Caco-2 (cell line): ENCODE data around the gene AHCYL2. TPM values are rescaled to one million over a fixed set of nuclear protein-coding genes. Genes with fewer than 3 reads are reported as not detected.

ENCODE experiments used
- BruUV-seq: library from RNA; stranded (reverse); fragments of 400-500 nt; replicated peaks from 2 replicates; lab custom pipeline; 2021; lab: Mats Ljungman, UMichigan
- CTCF ChIA-PET: fragments of 300-600 bp; sonication (Branson Sonifier 250); formaldehyde crosslinking; loops from one replicate; lab custom pipeline; 2022; ENCODE audit warnings: antibody characterized with exemption; lab: Charles Lee
- POLR2A ChIA-PET: fragments of 300-600 bp; sonication (Branson Sonifier 250); formaldehyde crosslinking; loops from one replicate; lab custom pipeline; 2022; ENCODE audit warnings: antibody characterized with exemption; lab: Charles Lee
- DNase-seq, 2 experiments: peaks; one replicate each; pipeline versions ENCODE4 v3.0.0 to v3.0.0-alpha.2; 2020 to 2022
- H3K27me3 ChIP-seq: replicated peaks from 2 replicates; pipeline ENCODE4 v1.6.0; 2011; ENCODE audit warnings: low read length; ENCODE audit not compliant: control insufficient read depth, insufficient read depth
- H3K36me3 ChIP-seq: 2 replicates; pipeline ENCODE4 v1.5.1; 2011; ENCODE audit warnings: low read length; ENCODE audit not compliant: control insufficient read depth, insufficient read depth
- H3K4me1 ChIP-seq: fragments of 250-450 bp; sonication (Bioruptor Pico); 2 replicates; pipeline ENCODE4 v1.5.1; 2020; ENCODE audit warnings: mild to moderate bottlenecking
- H3K4me3 ChIP-seq: 2 replicates; pipeline ENCODE4 v1.5.1; 2011; ENCODE audit warnings: low read depth, mild to moderate bottlenecking, control low read depth, low read length
- H3K9me3 ChIP-seq: fragments of 250-450 bp; sonication (Bioruptor Pico); 2 replicates; pipeline ENCODE4 v1.5.1; 2020; ENCODE audit warnings: mild to moderate bottlenecking, moderate library complexity
- H3K27ac Mint-ChIP-seq: one replicate; pipeline ENCODE4 v1.8.0; 2022; ENCODE audit warnings: mixed read lengths; ENCODE audit not compliant: unreplicated experiment
- H3K27me3 Mint-ChIP-seq: one replicate; pipeline ENCODE4 v1.8.0; 2022; ENCODE audit warnings: mixed read lengths; ENCODE audit not compliant: insufficient read depth, unreplicated experiment
- H3K36me3 Mint-ChIP-seq: one replicate; pipeline ENCODE4 v1.8.0; 2022; ENCODE audit warnings: mild to moderate bottlenecking, mixed read lengths; ENCODE audit not compliant: insufficient read depth, unreplicated experiment
- H3K4me1 Mint-ChIP-seq: one replicate; pipeline ENCODE4 v1.8.0; 2022; ENCODE audit warnings: low read depth, mixed read lengths; ENCODE audit not compliant: unreplicated experiment
- H3K4me3 Mint-ChIP-seq: one replicate; pipeline ENCODE4 v1.8.0; 2022; ENCODE audit warnings: mild to moderate bottlenecking, moderate library complexity, mixed read lengths; ENCODE audit not compliant: unreplicated experiment
- H3K9me3 Mint-ChIP-seq: one replicate; pipeline ENCODE4 v1.8.0; 2022; ENCODE audit warnings: mixed read lengths; ENCODE audit not compliant: unreplicated experiment
- intact Hi-C: fragments of 100-400 bp; cut with micrococcal nuclease; formaldehyde crosslinking; loops from one replicate; pipeline ENCODE4 v1.10.0; 2022; ENCODE audit not compliant: unreplicated experiment
- total RNA-seq: library from RNA; stranded (reverse); gene quantifications from 2 replicates; pipeline ENCODE4 v1.2.3, GENCODE V29; 2022
- TF ChIP-seq, protein P1 (sequence below), 2 experiments: fragments of 200-600 bp in 1 of 2; IDR thresholded peaks; 1 replicate in 1 of 2; 2 replicates in 1 of 2; pipeline versions ENCODE4 v1.5.1 to v1.8.0; 2011 to 2022; ENCODE audit warnings: antibody characterized with exemption in 1 of 2, control low read depth in 1 of 2, inconsistent platforms in 1 of 2, low read depth in 1 of 2, low read length in 1 of 2, mild to moderate bottlenecking in 1 of 2, moderate library complexity in 1 of 2; ENCODE audit not compliant: insufficient read depth in 1 of 2, severe bottlenecking in 1 of 2, unreplicated experiment in 1 of 2

Gene AHCYL2
- total RNA-seq, 1 experiment from 2014 or later, result 15.8 TPM

DNA sequence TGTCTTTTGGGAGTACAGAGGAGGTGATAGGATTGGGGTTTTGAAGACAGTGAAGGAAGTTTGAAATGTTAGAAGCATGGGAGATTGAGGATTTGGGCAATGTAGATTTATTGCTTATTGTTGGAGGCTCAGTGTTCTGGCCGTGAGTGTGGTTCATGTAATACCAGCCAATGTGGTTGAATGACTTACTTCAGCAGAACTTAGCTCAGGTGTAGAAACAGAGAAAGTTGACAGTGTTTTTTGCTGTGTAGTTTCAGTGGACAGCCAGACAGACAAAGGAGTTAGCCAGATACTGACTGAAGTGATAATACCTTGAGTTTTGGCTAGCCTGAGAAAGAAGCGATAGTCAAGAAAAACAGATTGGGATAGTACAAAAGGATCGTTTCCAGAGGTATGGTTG is 88.5 kb downstream of the AHCYL2 start:
- H3K27ac Mint-ChIP-seq, result no peak overlapping the region
- TF ChIP-seq, protein P1, sequence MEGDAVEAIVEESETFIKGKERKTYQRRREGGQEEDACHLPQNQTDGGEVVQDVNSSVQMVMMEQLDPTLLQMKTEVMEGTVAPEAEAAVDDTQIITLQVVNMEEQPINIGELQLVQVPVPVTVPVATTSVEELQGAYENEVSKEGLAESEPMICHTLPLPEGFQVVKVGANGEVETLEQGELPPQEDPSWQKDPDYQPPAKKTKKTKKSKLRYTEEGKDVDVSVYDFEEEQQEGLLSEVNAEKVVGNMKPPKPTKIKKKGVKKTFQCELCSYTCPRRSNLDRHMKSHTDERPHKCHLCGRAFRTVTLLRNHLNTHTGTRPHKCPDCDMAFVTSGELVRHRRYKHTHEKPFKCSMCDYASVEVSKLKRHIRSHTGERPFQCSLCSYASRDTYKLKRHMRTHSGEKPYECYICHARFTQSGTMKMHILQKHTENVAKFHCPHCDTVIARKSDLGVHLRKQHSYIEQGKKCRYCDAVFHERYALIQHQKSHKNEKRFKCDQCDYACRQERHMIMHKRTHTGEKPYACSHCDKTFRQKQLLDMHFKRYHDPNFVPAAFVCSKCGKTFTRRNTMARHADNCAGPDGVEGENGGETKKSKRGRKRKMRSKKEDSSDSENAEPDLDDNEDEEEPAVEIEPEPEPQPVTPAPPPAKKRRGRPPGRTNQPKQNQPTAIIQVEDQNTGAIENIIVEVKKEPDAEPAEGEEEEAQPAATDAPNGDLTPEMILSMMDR (IDR thresholded peaks at IDR 0.05; ENCODE audit: insufficient read depth in 1 of 2, low read depth in 1 of 2, low read length in 1 of 2, severe bottlenecking in 1 of 2, unreplicated experiment in 1 of 2), result no peak
- H3K4me3 ChIP-seq, result no peak overlapping the region
- no peaks in the 10 kb centered on the region for H3K36me3 ChIP-seq
- CTCF ChIA-PET, result no interaction called here
- H3K36me3 Mint-ChIP-seq, result no peaks in the 10 kb centered on the region
- H3K4me1 ChIP-seq, result no peaks in the 10 kb centered on the region
- POLR2A ChIA-PET, result no interaction called here
- BruUV-seq, result no TSS peak
- peaks cover 7% of the 10 kb centered on the region for H3K4me1 Mint-ChIP-seq
- intact Hi-C loops, result no loop called here
- no peaks in the 10 kb centered on the region for H3K9me3 ChIP-seq
- no peaks in the 10 kb centered on the region for H3K27me3 Mint-ChIP-seq
- H3K9me3 Mint-ChIP-seq, result no peaks in the 10 kb centered on the region
- no peak overlapping the region for H3K4me3 Mint-ChIP-seq
- H3K27me3 ChIP-seq, result no peaks in the 10 kb centered on the region
- DNase-seq, result no peak

- DNase-seq, result no peak
- no peak overlapping the region for H3K27ac Mint-ChIP-seq
- CTCF ChIA-PET, result no interaction called here
- H3K36me3 Mint-ChIP-seq, result no peaks in the 10 kb centered on the region
- no peak overlapping the region for H3K4me3 Mint-ChIP-seq
- intact Hi-C loops, result no loop called here
- no peak overlapping the region for H3K4me3 ChIP-seq
- no peaks in the 10 kb centered on the region for H3K9me3 Mint-ChIP-seq
- H3K9me3 ChIP-seq, result no peaks in the 10 kb centered on the region
- TF ChIP-seq, protein P1 (IDR thresholded peaks at IDR 0.05; ENCODE audit: insufficient read depth in 1 of 2, low read depth in 1 of 2, low read length in 1 of 2, severe bottlenecking in 1 of 2, unreplicated experiment in 1 of 2), result no peak
- H3K4me1 Mint-ChIP-seq, result peaks cover 7% of the 10 kb centered on the region
- no peaks in the 10 kb centered on the region for H3K27me3 Mint-ChIP-seq
- H3K27me3 ChIP-seq, result no peaks in the 10 kb centered on the region
- no peaks in the 10 kb centered on the region for H3K36me3 ChIP-seq
- H3K4me1 ChIP-seq, result no peaks in the 10 kb centered on the region
- no TSS peak for BruUV-seq
- POLR2A ChIA-PET, result no interaction called here
These were observed 91.1 kb downstream of the AHCYL2 start for GRCh38 chr7:129315960-129316359.

DNA sequence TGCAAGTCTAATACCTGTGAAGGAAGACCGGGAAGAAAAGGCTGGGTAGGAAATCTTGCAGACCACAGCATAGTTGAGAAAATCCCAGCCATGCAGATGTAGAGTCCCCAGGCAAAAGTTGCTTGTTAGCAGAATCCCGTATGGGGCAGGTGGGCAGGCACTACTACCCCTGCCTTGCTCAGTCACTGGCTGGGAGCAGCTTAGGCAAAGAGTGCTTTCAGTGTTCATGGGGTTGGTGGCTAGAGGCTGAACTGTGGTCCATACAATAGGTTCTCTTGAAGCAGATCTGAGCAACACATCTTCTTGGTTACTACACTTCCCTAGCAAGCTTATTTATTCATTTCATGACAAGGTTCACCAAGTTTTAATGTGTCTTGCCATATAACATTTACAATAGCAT is 92.6 kb downstream of the AHCYL2 start:
- Histone ChIP-seq H3K36me3 (no peaks in the 10 kb centered on the region), H3K9me3 (no peaks in the 10 kb centered on the region), H3K4me3 (no peak overlapping the region), H3K4me1 (no peaks in the 10 kb centered on the region), H3K27me3 (no peaks in the 10 kb centered on the region)
- no peaks in the 10 kb centered on the region for H3K27me3 Mint-ChIP-seq
- H3K4me1 Mint-ChIP-seq, result peaks cover 7% of the 10 kb centered on the region
- intact Hi-C loops, result no loop called here
- H3K9me3 Mint-ChIP-seq, result no peaks in the 10 kb centered on the region
- H3K4me3 Mint-ChIP-seq, result no peak overlapping the region
- TF ChIP-seq, protein P1 (IDR thresholded peaks at IDR 0.05; ENCODE audit: insufficient read depth in 1 of 2, low read depth in 1 of 2, low read length in 1 of 2, severe bottlenecking in 1 of 2, unreplicated experiment in 1 of 2), result no peak
- no peaks in the 10 kb centered on the region for H3K36me3 Mint-ChIP-seq
- DNase-seq, result no peak
- ChIA-PET CTCF (no interaction called here), POLR2A (no interaction called here)
- no TSS peak for BruUV-seq
- H3K27ac Mint-ChIP-seq, result no peak overlapping the region
